ENCODE results near the gene CDC6.
"Not testable (repeated sequence)": the region's sequence is repeated elsewhere in the genome, so short reads cannot be mapped to it uniquely, and the experiment has no call there.

DNA sequence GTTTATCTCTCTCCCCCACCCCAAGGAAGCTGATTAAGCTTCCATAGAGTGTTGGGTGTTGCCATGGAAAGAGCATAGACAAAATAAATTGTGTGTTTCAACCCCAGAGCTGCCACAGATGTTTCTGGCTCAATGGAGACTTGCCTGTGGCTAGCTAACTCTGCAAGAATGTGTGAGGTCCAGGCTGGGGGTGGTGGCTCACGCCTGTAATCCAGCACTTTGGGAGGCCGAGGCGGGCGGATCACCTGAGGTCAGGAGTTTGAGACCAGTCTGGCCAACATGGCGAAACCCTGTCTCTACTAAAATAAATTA is 16.8 kb downstream of the CDC6 start:
- TF ChIP-seq, protein P1, sequence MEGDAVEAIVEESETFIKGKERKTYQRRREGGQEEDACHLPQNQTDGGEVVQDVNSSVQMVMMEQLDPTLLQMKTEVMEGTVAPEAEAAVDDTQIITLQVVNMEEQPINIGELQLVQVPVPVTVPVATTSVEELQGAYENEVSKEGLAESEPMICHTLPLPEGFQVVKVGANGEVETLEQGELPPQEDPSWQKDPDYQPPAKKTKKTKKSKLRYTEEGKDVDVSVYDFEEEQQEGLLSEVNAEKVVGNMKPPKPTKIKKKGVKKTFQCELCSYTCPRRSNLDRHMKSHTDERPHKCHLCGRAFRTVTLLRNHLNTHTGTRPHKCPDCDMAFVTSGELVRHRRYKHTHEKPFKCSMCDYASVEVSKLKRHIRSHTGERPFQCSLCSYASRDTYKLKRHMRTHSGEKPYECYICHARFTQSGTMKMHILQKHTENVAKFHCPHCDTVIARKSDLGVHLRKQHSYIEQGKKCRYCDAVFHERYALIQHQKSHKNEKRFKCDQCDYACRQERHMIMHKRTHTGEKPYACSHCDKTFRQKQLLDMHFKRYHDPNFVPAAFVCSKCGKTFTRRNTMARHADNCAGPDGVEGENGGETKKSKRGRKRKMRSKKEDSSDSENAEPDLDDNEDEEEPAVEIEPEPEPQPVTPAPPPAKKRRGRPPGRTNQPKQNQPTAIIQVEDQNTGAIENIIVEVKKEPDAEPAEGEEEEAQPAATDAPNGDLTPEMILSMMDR (IDR thresholded peaks at IDR 0.05), result not testable (repeated sequence)
- not testable (repeated sequence) for TF ChIP-seq POLR2A (IDR thresholded peaks at IDR 0.05)
